NCI-H510A treated with DMSO at 0.1 percent for 48 hours (cell line): ENCODE data around the gene LRP6.
A peak's percentile ranks its signal among the peaks of the same experiment; 100 is the strongest.

ENCODE experiments used
- DNase-seq: peaks from one replicate; lab custom pipeline; 2025; lab: John Stamatoyannopoulos, UW

Gene LRP6

DNA sequence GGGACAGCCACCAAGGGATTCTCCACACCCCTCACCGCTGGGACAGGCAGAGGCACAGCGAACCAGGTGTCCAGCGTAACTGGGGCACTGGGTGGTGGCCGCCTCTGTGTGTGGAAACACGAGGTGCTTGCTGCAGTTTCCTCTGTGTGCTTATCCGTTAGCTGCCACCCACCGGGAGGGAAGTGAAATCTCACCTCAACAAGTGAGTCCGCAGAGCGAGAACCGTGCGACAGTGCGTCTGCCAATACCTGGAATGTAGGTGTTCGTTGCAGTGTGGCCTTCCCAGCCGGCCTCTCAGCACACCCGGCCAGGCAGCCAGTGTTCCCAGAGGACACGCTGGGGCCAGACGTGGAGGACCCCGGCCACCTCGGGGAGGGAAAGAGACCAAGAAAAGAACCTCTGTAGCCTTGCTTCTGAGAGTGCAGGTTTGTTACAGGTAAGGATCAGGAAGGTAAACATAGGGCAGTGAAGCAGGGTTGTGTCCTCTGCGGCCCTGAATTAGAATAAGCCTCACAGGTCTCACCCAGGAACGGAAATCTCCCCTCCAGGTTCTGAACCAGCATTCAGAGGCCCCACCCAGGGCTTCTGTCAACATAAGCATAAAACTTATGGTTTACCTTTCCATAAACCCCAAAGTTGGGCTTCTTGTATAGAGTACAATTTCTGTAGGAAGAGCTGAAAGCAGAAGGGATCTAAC lies 194.6 kb downstream of the LRP6 start:
- peak; percentile 44 for DNase-seq

DNA sequence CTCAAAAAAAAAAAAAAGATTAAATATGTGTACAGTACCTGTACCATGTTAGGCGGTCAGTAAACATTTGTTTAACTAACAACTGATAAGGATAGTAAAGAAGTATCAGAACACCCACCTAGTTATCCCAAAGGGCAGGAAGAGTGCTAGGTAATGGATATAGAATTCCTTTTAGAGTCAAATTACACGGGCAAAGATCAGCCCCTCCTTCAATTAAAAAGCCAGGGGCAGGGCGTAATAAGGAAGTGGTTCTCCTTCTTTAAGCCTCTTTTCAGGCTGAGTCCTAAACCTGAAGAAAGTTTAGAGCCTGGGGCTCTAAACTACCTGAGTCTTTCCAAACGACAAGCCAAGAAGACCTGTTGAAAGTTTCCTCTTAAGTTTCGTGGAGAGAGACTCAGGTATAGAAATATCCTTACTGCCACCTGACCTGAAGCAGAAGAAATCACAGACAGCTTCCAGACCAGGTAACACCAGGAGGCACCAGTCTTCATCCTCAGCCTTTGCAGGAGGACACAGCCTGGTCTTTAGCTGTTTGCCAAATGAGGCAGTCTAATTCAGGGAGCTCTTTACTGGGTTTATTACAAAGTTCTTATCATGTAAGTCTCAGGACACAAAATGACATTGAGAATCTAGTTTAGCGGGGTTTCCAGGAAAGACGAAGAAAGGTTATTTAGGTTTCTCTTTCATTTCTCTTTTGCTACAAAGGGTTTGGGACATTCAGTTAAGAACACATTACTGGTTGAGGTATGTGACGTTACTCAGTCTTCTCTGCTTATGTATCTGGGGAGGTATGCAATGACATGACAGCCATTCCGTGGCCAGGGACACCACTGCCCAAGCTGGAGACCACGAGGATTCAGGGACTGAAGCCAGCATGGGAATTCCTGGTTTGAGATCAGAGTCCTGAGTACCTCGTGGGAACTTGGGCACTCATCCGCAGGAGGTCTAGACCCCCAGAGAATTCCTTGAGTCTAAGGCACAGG lies 195.9 kb downstream of the LRP6 start, which contains the start of gene BCL2L14:
TSS of gene BCL2L14 (plus strand) at position 266 of the 983 bp plus-strand sequence. CDS start 8,367 bp downstream, outside the sequence.
- DNase-seq, result no peak

DNA sequence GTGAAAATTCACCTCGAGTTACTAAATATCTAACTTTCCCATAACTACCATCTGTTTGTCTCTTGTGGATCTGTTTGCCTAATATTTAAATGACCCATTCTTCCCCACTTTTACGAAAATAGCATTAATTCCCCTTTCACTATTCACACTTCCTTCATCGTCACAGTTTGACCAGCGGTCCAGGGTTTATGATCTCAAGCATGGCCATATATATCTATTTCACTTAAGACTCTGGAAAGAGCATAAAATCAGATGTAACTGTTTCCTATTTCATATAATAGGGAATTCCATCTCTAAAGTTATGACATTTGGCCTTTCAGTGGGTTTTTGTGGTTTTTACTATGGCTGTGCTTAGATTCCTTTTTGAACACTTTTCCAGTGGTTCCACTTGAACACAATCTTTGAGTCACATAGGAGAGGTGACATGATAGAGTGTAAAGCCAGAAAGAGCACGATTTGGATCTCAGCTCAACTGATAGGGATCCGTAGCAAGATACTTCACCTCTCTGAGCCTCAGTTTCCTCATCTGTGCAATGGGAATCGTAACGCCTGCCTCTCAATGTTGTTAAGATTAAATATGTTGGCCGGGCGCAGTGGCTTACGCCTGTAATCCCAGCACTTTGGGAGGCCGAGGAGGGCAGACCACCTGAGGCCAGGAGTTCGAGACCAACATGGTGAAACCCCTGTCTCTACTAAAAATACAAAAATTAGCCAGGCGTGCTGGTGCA lies 196.9 kb downstream of the LRP6 start:
- DNase-seq, result no peak

DNA sequence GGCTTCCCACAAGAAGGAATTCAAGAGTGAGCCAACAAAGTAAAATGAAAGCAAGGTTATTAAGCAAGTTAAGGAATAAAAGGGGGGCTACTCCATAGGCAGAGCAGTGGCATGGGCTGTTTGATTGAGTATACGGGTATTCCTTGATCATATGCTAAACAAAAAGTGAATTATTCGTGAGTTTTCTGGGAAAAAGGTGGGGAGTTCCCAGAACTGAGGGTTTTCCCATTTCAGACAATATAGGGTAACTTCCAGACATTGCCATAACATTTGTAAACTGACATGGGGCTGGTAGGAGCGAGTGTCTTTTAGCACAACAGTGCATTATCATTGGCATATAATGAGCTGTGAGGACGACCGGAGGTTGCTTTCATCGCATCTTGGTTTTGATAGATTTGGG lies 198.1 kb downstream of the LRP6 start:
- no peak for DNase-seq
